Astrocyte of the spinal cord (primary cell): ENCODE results near the gene ORC3.

Experiments
- DNase-seq: peaks from one replicate; pipeline ENCODE4 v3.0.0; 2011; ENCODE audit warnings: low read depth, low spot score
- H3K4me3 ChIP-seq: 2 replicates; pipeline ENCODE4 v1.5.1; 2011; ENCODE audit warnings: low read depth, mild to moderate bottlenecking, low read length, moderate library complexity
- CTCF ChIP-seq: IDR thresholded peaks from 2 replicates; pipeline ENCODE4 v1.5.1; 2012; ENCODE audit warnings: low read depth, mild to moderate bottlenecking, low read length, inconsistent platforms
- in situ Hi-C: cut with HindIII; loops from 2 replicates; pipeline ENCODE4 v1.10.0; 2017; ENCODE audit warnings: low sequenced_read_pairs

Gene ORC3

DNA sequence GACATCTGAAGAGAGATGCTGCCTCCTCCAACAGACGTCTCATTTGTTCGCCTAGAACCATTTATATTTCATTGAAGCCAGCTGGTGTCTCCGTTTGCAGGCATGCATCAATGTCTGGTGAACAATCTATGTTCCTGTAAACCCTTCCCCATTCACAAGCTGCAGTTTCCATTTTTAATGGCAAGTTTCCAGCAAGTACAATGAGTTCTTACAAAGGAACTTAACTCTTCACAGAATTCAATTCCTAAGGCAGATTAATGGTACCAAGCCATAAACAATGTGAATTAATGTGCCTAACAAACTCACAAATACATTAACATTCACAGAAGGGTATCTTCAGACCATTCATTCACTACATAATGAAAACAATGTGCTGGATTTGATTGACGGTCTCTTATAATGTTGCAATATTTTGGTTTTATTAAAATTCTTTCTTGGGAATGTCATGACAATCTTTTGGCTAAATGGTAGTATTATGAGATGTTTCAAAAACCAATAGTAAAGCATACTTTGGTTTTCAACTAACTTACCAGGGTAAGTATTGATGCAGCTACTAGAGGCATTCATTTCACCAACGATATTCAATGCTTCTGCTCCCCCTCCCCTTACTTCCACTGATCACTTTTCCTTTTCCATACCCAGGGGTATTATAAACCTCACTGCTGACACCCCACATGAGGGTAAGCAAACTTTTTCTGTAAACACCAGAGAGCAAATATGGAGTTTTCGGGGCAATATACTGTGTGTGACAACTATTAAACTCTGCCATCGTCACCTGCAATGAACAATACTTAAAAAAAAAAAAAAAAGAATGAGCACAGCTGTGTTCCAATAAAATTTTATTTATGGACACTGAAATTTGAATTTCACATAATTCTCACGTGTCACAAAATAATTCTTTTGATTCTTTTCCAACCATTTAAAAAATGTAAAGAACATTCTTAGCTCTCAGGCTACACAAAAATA lies 107.9 kb downstream of the ORC3 start:
- H3K4me3 ChIP-seq, result peak overlapping the region; percentile 90
- no peak for TF ChIP-seq CTCF
- peak; percentile 90 for DNase-seq
- in situ Hi-C loops, result no loop called here

- no peak for TF ChIP-seq CTCF
- in situ Hi-C loops, result no loop called here
- H3K4me3 ChIP-seq, result peak overlapping the region; percentile 90
- peak; percentile 37 for DNase-seq
These were observed 108.6 kb downstream of the ORC3 start for GRCh38 chr6:87698547-87699006.

- no peak for DNase-seq
- H3K4me3 ChIP-seq, result peak overlapping the region; percentile 90
- no peak for TF ChIP-seq CTCF
- in situ Hi-C loops, result no loop called here
These were observed 109.6 kb downstream of the ORC3 start for GRCh38 chr6:87699576-87699975.

- no peak for TF ChIP-seq CTCF
- peak overlapping the region; percentile 90 for H3K4me3 ChIP-seq
- DNase-seq, result peak; percentile 67
- in situ Hi-C loops, result no loop called here
These were observed 110.7 kb downstream of the ORC3 start for GRCh38 chr6:87700397-87701343.

GRCh38 chr6:87701344-87701675 lies 111.4 kb downstream of the ORC3 start:
- peak overlapping the region; percentile 90 for H3K4me3 ChIP-seq
- DNase-seq, result no peak
- in situ Hi-C loops, result no loop called here
- TF ChIP-seq CTCF, result no peak
